Prostate gland (tissue), 2 donors: ENCODE measurements around the gene ARMH2.
"Not testable (repeated sequence)": the region's sequence is repeated elsewhere in the genome, so short reads cannot be mapped to it uniquely, and the experiment has no call there.

Experiments
- CTCF ChIP-seq, 4 experiments: fragments of 200-600 bp in 2 of 4; fragments of 450-650 bp in 2 of 4; sonication (generic) in 2 of 4; IDR thresholded peaks; 1 replicate in 3 of 4; 2 replicates in 1 of 4; pipeline ENCODE4 v1.5.1; 2016 to 2019; ENCODE audit warnings: antibody characterized with exemption in 4 of 4, mild to moderate bottlenecking in 2 of 4, moderate library complexity in 2 of 4
- POLR2AphosphoS5 ChIP-seq: sonication (generic); formaldehyde crosslinking; IDR thresholded peaks from one replicate; pipeline ENCODE4 v1.6.1; 2017; ENCODE audit warnings: antibody characterized with exemption

GRCh38 chr6:24754378-24754777 is 44.3 kb downstream of the ARMH2 start:
- not testable (repeated sequence) for TF ChIP-seq POLR2AphosphoS5; CTCF (IDR thresholded peaks at IDR 0.05)
